Brain pericyte (primary cell): ENCODE results near the gene IMPG1.
"Not testable (repeated sequence)": the region's sequence is repeated elsewhere in the genome, so short reads cannot be mapped to it uniquely, and the experiment has no call there.

ENCODE experiments used
- DNase-seq: peaks from one replicate; pipeline ENCODE4 v3.0.0-alpha.2; 2012; ENCODE audit warnings: low read depth, low spot score

Gene IMPG1

DNA sequence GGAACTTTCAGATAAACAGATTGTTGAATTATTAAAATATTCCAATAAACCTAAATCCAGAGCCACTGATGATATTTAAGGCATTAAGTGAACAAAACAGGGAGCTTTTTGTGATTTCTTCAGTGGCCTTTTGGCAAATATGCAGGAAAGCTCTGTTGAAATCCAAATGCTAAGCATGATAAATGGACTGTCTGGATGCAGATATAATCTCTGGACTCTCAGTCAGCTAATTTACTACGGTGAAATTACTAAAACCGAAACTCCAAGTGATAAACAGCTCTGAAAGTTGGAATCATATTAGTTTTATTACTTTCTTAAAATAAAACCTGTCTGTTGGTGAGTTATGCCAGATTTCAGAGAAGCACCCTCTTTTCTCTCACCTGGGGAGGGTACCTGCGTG lies 120.3 kb downstream of the IMPG1 start:
- no peak for DNase-seq

DNA sequence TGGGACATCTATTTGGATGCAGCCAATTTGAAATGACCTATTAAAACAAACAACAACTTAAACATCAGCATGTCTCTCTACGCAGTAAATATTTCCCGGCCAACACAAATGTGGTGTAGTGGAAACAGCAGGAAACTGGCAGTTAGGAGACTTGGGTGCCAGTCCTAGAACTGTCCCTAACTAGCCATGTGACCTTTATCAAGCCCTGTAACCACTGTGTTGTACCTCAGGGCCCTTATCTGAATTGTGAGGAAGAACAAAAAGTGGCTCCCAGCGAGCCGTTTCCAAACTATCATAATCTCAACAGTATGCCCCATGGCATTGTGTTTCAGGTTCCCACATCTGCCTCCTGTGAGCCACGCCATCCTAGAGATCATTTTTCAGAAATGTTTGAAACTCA lies 124.5 kb downstream of the IMPG1 start:
- DNase-seq: no peak

DNA sequence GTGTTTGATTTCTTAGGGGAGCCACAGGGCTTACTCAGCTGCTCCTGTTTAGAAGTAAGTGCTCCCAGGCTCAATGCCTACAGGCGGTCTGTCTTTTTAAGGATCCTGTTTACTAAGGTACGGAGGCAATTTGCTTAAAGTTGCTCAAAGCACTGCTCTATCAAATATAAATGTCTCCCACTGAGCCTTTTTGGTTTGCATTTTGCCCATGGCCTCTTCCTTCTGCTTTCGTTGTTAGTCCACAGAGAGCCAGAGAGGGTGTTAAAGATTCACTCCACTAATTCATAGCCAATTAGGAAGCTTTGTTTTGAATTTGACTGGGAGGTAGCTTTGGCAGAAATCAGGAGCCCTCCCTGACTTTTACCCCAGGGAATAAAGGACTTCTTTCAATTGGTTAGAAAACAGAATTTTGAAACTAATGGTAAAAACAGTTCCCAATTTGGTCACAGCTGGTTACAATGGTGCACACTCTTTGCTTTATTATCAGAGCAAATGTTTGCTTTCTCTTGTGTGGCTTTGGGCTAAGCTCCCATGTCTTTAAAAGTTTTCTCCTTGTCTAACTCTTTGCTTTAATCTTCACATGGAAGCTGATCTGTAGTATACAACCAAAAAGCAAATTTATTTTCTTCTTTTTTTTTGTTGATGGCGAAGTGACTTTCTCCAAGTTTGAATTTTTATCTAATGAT lies 126.2 kb downstream of the IMPG1 start:
- DNase-seq: no peak

DNA sequence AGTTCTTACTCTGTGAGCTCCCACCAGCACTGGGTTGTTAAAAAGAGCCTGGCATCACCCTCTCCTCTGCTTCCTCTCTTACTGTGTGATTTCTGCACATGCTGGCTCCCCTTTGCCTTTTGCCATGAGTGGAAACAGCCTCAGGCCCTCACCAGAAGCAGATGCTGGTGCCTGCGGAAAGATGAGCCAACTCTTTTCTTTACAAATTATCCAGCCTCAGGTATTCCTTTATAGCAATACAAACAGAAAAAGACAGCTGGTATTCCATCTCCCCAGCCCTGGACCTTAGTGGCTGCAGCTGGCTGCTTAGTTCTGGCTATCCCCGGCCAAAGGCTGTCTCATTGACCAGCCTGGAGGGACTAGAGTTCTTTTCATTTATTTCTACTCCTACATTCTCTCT lies 129.1 kb downstream of the IMPG1 start:
- DNase-seq: no peak

GRCh38 chr6:75941509-75941908 lies 131.0 kb downstream of the IMPG1 start:
- DNase-seq: no peak

DNA sequence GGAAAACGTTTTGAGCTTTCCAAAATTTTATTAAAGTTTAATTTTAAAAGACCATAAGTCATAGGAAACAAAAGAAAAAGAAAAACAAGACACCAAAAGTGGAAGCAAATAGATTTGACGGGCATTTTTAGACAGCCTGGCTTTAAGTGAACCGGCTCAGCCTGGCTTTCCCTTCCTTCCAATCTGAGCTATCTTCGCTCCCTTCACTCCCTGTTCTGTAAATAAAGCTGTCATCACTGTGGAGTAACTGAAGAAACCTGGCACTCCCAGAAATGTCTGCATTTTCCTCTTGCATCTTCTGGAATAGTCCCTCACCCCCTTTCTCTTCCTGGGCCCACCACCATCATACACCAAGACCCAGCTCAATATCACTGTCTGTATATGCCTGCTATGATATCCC lies 131.9 kb downstream of the IMPG1 start:
- no peak for DNase-seq

DNA sequence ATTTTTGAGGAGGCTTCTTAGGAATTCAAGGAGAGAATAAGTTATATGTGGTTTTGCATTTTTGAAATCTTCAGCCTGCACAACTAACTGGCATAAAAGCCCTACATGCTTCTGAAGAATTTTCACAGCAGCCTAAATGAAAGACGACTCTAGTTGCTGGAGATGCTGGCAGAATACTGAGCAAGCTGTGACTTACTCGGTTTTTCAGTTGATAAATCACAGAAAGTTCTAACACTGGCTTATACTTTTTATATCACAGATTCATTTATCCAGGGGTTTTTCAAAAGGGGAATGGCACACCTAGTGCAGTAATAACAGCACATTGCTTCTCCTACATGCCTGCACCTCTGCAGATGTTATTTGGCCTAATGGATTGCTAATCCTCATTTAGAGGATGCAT lies 134.6 kb downstream of the IMPG1 start:
- DNase-seq: no peak

GRCh38 chr6:75936682-75937081 lies 135.8 kb downstream of the IMPG1 start:
- no peak for DNase-seq

DNA sequence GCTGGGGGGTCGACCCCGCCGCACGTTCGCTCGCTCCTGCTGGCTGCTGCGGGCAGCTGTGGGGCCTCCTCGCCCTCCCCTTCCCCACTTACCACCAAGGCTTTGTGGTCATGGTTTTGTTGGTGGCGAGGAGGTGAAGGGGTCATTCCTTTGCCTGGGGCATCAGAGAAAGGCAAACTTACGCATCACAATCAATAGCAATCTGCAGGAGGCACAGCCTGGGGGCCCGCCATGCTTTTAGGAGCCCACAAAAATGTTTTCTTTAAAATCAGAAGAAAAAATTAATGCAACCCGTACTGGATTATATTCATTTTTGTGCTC lies 137.0 kb downstream of the IMPG1 start:
- no peak for DNase-seq

GRCh38 chr6:75934643-75935472 lies 137.6 kb downstream of the IMPG1 start:
- peak; percentile 42 for DNase-seq

GRCh38 chr6:75933387-75933975 lies 139.0 kb downstream of the IMPG1 start:
- no peak for DNase-seq

DNA sequence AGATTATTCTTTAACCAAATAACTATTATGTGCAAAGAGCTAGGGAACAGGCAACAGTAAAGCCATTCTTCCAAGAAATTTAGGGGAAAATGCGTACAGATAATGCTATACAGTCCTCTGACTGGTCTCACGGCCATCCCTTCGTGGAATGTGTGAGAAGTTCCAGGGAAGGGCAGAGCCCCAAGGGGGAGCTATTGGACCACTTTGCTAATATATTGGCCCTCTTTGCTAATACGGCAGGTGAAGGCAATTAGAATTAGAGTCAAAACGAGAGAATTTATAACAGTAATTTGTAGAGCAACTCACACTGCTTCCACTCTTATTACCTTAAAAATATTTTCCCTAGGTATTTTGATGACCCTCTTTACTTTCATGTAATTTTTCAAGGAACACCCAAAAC lies 140.4 kb downstream of the IMPG1 start:
- no peak for DNase-seq

DNA sequence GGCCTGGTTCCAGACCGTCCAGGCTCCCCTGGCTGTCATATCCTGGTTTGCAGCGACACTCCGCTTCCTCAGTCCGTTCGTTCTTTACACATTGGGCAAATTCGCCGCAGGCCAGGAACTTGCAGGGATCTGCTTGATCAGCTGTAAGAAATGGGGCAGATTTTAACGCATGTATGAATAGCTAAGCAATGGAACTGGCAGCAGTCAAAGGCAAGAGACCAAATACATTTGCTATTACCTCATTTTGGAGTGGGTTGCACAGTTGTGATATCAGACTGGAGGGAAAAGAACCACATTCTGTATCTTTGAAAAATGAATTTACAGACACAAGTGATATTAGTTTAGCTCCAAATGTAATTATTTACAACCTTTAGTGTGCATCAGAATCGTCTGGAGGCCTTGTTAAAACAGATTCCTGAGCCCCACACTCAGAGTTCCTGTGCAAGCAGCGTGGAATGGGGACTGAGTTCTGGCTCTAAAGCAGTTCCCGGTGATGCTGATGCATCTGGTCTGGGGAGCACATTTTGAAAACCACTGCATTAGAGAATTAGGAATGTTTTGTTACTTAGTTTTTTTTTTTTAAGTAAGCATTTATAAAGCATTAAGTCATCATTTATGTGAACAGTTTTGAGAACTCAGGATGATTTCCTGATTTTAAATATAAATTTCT lies 141.3 kb downstream of the IMPG1 start:
- DNase-seq: no peak

GRCh38 chr6:75926293-75927168 lies 145.9 kb downstream of the IMPG1 start:
- no peak for DNase-seq

DNA sequence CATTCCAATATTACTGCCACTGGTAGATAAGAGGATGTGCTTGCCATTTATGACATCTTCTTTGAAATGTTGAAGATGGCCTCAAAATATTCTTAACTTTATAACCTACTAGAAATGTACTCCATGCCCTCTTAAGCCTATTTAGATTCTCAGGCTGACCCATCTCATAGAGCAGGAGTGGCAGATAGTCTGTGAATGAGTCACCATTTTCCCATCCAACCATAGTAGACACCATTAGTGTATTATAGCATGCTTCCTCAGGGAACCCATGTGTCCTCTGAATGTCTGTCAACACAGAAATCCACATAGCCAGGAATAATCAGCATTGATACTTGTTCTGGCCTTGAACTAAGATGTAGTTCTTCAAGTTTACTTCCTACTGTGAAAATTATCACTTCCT lies 150.2 kb downstream of the IMPG1 start:
- DNase-seq: no peak

DNA sequence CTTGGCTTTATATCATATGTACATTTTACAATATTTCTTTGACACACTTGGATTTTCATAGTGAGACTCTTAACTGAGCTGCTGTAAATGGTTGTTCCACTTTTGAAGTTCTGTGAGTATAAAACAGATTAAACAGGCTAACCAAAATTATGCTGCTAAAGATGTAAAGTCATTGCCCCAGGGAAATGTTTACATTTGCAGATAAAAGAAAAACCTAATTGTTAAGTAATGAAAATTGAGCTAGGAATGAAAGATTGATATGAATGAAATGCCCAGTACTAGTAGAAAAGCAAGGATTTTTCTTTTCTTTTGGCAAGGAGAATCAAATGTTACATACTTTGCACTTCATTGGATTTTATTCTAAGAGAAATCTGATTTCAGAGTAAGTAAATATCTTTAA lies 159.4 kb downstream of the IMPG1 start:
- no peak for DNase-seq

DNA sequence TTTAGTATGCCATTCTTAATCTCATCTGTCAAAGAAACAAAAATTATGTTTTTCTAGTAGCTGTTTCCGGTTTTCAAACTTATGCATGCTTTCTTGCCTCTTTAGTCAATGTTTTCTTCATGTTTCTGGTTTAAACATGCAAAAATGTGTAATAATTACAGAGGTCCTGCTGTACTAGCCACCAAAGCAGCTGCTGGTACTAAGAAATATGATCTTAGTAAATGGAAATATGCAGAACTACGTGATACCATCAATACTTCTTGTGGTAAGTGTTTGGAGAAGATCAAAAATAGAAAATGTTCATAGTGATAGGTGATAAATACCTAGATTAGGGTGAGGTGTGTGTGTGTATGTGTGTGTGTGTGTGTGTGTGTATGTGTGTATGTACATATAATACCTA lies 165.0 kb downstream of the IMPG1 start:
- no peak for DNase-seq

DNA sequence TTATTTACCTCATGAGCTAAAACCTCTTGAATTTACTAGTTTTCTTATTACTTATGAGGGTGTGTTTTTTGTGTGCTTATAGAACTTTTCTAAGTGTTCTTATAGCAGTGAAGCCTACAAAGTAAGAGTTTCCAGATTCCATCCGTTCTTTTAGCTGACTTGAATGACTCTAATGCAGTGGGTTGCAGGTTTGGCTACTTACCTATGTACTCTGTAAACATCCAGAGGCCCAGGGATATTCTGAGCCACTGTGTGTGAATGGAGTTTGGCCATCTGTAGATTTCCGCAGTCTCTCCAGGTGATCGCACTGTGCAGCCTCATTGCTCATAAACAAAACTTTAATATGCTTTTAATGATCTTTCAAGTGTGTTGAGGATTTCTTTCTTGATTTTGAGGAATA lies 165.6 kb downstream of the IMPG1 start:
- no peak for DNase-seq

DNA sequence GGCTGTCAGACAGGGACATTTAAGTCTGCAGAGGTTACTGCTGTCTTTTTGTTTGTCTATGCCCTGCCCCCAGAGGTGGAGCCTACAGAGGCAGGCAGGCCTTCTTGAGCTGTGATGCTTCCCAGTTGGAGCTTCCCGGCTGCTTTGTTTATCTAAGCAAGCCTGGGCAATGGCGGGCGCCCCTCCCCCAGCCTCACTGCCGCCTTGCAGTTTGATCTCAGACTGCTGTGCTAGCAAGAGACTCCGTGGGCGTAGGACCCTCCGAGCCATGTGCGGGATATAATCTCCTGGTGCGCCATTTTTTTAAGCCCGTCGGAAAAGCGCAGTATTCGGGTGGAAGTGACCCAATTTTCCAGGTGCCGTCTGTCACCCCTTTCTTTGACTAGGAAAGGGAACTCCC lies 167.3 kb downstream of the IMPG1 start:
- DNase-seq: not testable (repeated sequence)

DNA sequence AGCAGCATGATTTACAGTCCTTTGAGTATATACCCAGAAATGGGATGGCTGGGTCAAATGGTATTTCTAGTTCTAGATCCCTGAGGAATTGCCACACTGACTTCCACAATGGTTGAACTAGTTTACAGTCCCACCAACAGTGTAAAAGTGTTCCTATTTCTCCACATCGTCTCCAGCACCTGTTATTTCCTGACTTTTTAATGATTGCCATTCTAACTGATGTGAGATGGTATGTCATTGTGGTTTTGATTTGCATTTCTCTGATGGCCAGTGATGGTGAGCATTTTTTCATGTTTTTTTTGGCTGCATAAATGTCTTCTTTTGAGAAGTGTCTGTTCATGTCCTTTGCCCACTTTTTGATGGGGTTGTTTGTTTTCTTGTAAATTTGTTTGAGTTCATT lies 172.2 kb downstream of the IMPG1 start:
- DNase-seq: not testable (repeated sequence)

DNA sequence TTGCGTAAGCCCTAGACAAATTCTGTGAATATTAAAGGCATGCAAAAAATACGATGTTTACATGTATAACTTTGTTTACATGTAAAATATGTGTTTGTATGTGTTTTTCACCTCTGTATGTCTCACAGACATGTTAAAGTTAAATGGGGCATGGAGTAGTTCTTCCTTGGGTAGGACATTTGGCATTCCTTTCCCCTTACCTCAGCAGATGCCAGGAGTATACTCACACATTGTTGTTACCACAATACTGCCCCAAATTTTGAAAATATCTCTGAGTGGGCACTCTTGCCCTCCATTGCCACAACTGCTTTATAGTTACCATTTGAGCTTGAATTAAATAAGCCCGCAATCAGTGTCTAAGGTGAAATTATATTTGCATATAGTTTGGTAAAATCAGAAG lies 175.9 kb downstream of the IMPG1 start:
- no peak for DNase-seq

DNA sequence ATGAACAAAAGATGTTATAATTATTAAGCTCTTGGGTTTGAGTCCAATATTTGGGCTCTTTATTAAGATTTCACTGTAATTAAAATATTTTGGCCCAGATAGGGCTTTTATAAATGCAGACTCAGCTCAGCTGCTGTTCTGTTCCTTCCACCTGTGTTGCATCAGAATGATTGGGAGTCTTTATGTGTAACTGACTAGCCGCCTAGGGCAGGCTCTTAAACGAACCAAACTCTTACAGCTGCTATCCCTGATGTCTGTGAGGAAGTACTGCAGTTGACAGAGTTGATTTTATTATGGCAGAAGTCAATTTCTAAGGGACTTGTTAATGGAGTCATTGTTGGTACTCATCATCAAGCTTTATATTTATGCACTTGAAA lies 178.7 kb downstream of the IMPG1 start:
- no peak for DNase-seq
